IMR-90 (cell line): ENCODE results near the gene SNAP25. TPM values are rescaled to one million over a fixed set of nuclear protein-coding genes. Genes with fewer than 3 reads are reported as not detected.

Source experiments
- ATAC-seq: fragments of 200-7000 bp; cut with Tn5 transposase; 2 replicates; pipeline ENCODE4 v1.9.1; 2020; ENCODE audit warnings: low read depth, mild to moderate bottlenecking, moderate library complexity
- BruUV-seq: library from RNA; stranded (reverse); fragments of 400-500 nt; replicated peaks from 2 replicates; lab custom pipeline; 2021; lab: Mats Ljungman, UMichigan
- CTCF ChIA-PET: fragments of 300-600 bp; formaldehyde crosslinking; extraction: SDS; loops from one replicate; lab custom pipeline; 2021; ENCODE audit warnings: antibody characterized with exemption; lab: Yijun Ruan, JAX
- POLR2A ChIA-PET: fragments of 300-600 bp; sonication (Branson Sonifier 250); formaldehyde crosslinking; loops from one replicate; lab custom pipeline; 2022; ENCODE audit warnings: antibody characterized with exemption; ENCODE audit not compliant: unreplicated experiment; lab: Charles Lee
- DNase-seq: peaks from one replicate; pipeline ENCODE4 v3.0.0; 2013
- H2AFZ ChIP-seq: replicated peaks from 2 replicates; pipeline ENCODE3; 2013; ENCODE audit warnings: low read length, mild to moderate bottlenecking; ENCODE audit not compliant: poor library complexity
- H2AK5ac ChIP-seq: 2 replicates; pipeline ENCODE4 v1.6.1; 2013; ENCODE audit warnings: low read depth, low read length, inconsistent platforms
- H2AK9ac ChIP-seq: replicated peaks from 2 replicates; pipeline ENCODE3; 2013; ENCODE audit warnings: mild to moderate bottlenecking, low read depth, low read length, moderate library complexity; ENCODE audit not compliant: poor library complexity
- H2BK120ac ChIP-seq: 2 replicates; pipeline ENCODE4 v1.6.1; 2013; ENCODE audit warnings: low read depth, low read length, inconsistent platforms
- H2BK15ac ChIP-seq: 3 replicates; pipeline ENCODE4 v1.6.1; 2013; ENCODE audit warnings: low read depth, low read length, inconsistent platforms
- H2BK20ac ChIP-seq: 2 replicates; pipeline ENCODE4 v1.6.1; 2013; ENCODE audit warnings: low read depth, mild to moderate bottlenecking, inconsistent platforms, low read length, moderate library complexity
- H2BK5ac ChIP-seq: 2 replicates; pipeline ENCODE4 v1.6.1; 2013; ENCODE audit warnings: mild to moderate bottlenecking, low read depth, low read length, inconsistent platforms; ENCODE audit not compliant: poor library complexity, severe bottlenecking
- H3K14ac ChIP-seq: replicated peaks from 2 replicates; pipeline ENCODE4 v1.6.1; 2013; ENCODE audit warnings: low read depth, low read length, inconsistent platforms
- H3K18ac ChIP-seq: 2 replicates; pipeline ENCODE4 v1.6.1; 2013; ENCODE audit warnings: low read depth, low read length, control low read depth
- H3K23ac ChIP-seq: 2 replicates; pipeline ENCODE4 v1.6.1; 2013; ENCODE audit warnings: low read depth, low read length, inconsistent platforms
- H3K27ac ChIP-seq: 2 replicates; pipeline ENCODE4 v1.5.1; 2013; ENCODE audit warnings: mild to moderate bottlenecking, control low read depth, low read length; ENCODE audit not compliant: insufficient read depth
- H3K27me3 ChIP-seq: 2 replicates; pipeline ENCODE4 v1.6.1; 2013; ENCODE audit warnings: low read length; ENCODE audit not compliant: control insufficient read depth, insufficient read depth
- H3K36me3 ChIP-seq: 2 replicates; pipeline ENCODE4 v1.6.1; 2013; ENCODE audit warnings: low read length, mixed read lengths; ENCODE audit not compliant: control insufficient read depth, insufficient read depth
- H3K4ac ChIP-seq: 2 replicates; pipeline ENCODE4 v1.6.1; 2013; ENCODE audit warnings: low read depth, low read length, inconsistent platforms
- H3K4me1 ChIP-seq: 2 replicates; pipeline ENCODE4 v1.6.1; 2013; ENCODE audit warnings: low read length, mixed read lengths; ENCODE audit not compliant: control insufficient read depth, insufficient read depth
- H3K4me2 ChIP-seq: 2 replicates; pipeline ENCODE4 v1.6.1; 2013; ENCODE audit warnings: low read depth, mild to moderate bottlenecking, control low read depth, low read length, moderate library complexity
- H3K4me3 ChIP-seq: 2 replicates; pipeline ENCODE4 v1.5.1; 2013; ENCODE audit warnings: low read depth, mild to moderate bottlenecking, control low read depth, low read length, moderate library complexity; ENCODE audit not compliant: insufficient read depth
- H3K56ac ChIP-seq: 2 replicates; pipeline ENCODE4 v1.6.1; 2013; ENCODE audit warnings: low read length, inconsistent platforms; ENCODE audit not compliant: insufficient read depth; ENCODE audit errors: extremely low read depth
- H3K79me1 ChIP-seq, 2 experiments: 2 replicates each; pipeline ENCODE4 v1.6.1; 2013; ENCODE audit warnings: low read length in 2 of 2, inconsistent platforms in 1 of 2, low read depth in 1 of 2
- H3K9ac ChIP-seq: 2 replicates; pipeline ENCODE4 v1.6.1; 2013; ENCODE audit warnings: low read depth, low read length, control low read depth
- H3K9me1 ChIP-seq: 2 replicates; pipeline ENCODE4 v1.6.1; 2013; ENCODE audit warnings: low read length, inconsistent platforms; ENCODE audit not compliant: insufficient read depth
- H3K9me3 ChIP-seq: 2 replicates; pipeline ENCODE4 v1.6.1; 2013; ENCODE audit warnings: low read length; ENCODE audit not compliant: control insufficient read depth, insufficient read depth
- H4K20me1 ChIP-seq: 2 replicates; pipeline ENCODE4 v1.6.1; 2013; ENCODE audit warnings: low read length, inconsistent platforms; ENCODE audit not compliant: insufficient read depth
- H4K5ac ChIP-seq: 2 replicates; pipeline ENCODE4 v1.6.1; 2013; ENCODE audit warnings: mild to moderate bottlenecking, low read depth, low read length, control low read depth
- H4K8ac ChIP-seq, 2 experiments: 2 replicates each; pipeline ENCODE4 v1.6.1; 2013; ENCODE audit warnings: low read depth in 2 of 2, low read length in 2 of 2, control low read depth in 1 of 2, inconsistent platforms in 1 of 2
- H4K91ac ChIP-seq: 2 replicates; pipeline ENCODE4 v1.6.1; 2013; ENCODE audit warnings: low read depth, low read length, inconsistent platforms; ENCODE audit not compliant: insufficient read depth
- BHLHE40 ChIP-seq: fragments of 150-350 bp; IDR thresholded peaks from 2 replicates; pipeline ENCODE4 v1.6.1; 2016; ENCODE audit warnings: mild to moderate bottlenecking, low read depth, low read length
- CEBPB ChIP-seq: IDR thresholded peaks from 2 replicates; pipeline ENCODE4 v1.6.1; 2012; ENCODE audit warnings: low read depth, low read length, improper control_type of control experiment
- CHD1 ChIP-seq: IDR thresholded peaks from 2 replicates; pipeline ENCODE4 v1.6.1; 2012; ENCODE audit warnings: low read depth, low read length, improper control_type of control experiment
- FOS ChIP-seq: fragments of 150-350 bp; IDR thresholded peaks from 2 replicates; pipeline ENCODE4 v1.6.1; 2016; ENCODE audit warnings: low read depth, low read length
- MAZ ChIP-seq: IDR thresholded peaks from 2 replicates; pipeline ENCODE4 v1.6.1; 2012; ENCODE audit warnings: low read depth, mild to moderate bottlenecking, low read length, improper control_type of control experiment, moderate library complexity, borderline replicate concordance
- MXI1 ChIP-seq: IDR thresholded peaks from 2 replicates; pipeline ENCODE4 v1.6.1; 2012; ENCODE audit warnings: low read depth, mild to moderate bottlenecking, low read length, moderate library complexity, borderline replicate concordance
- NFE2L2 ChIP-seq: fragments of 150-350 bp; IDR thresholded peaks from 2 replicates; pipeline ENCODE4 v1.6.1; 2016; ENCODE audit warnings: low read depth, mild to moderate bottlenecking, low read length
- POLR2A ChIP-seq: IDR thresholded peaks from 2 replicates; pipeline ENCODE4 v1.6.1; 2012; ENCODE audit warnings: mild to moderate bottlenecking, low read depth, low read length
- RCOR1 ChIP-seq: IDR thresholded peaks from 2 replicates; pipeline ENCODE4 v1.6.1; 2012; ENCODE audit warnings: mild to moderate bottlenecking, low read length, improper control_type of control experiment; ENCODE audit not compliant: insufficient replicate concordance
- RFX5 ChIP-seq: IDR thresholded peaks from 2 replicates; pipeline ENCODE4 v1.8.0; 2012; ENCODE audit warnings: low read depth, mild to moderate bottlenecking, low read length, moderate library complexity
- SMC3 ChIP-seq: fragments of 150-350 bp; IDR thresholded peaks from 2 replicates; pipeline ENCODE4 v1.6.1; 2016; ENCODE audit warnings: low read depth, mild to moderate bottlenecking, antibody characterized with exemption, low read length, moderate library complexity
- WGBS, 2 experiments: methylation state at CpG; one replicate each; pipeline versions ENCODE4 v1.1.5 to v1.1.7; 2013; ENCODE audit warnings: missing lambda C conversion rate in 2 of 2; ENCODE audit not compliant: insufficient read length in 1 of 2; ENCODE audit errors: extremely low coverage in 2 of 2; 5-methylcytosine and 5-hydroxymethylcytosine counted together
- dilution Hi-C: fragments of 300-500 bp; cut with HindIII; formaldehyde crosslinking; loops from one replicate; pipeline ENCODE4 v1.14.3; 2018; ENCODE audit warnings: low sequenced_read_pairs; ENCODE audit not compliant: unreplicated experiment
- in situ Hi-C: fragments of 300-500 bp; cut with MboI; formaldehyde crosslinking; loops from 3 replicates; pipeline ENCODE4 v1.14.3; 2019; ENCODE audit warnings: low sequenced_read_pairs, inconsistent platforms, mixed read lengths
- intact Hi-C: fragments of 100-400 bp; cut with micrococcal nuclease; formaldehyde crosslinking; loops from 2 replicates; pipeline ENCODE4 v1.10.0; 2022
- polyA plus RNA-seq, 3 experiments: library from polyadenylated mRNA; depleted of rRNA; stranded (reverse); fragments of >200 nt; gene quantifications; 2 replicates each; pipeline ENCODE4 v1.2.3, GENCODE V29; 2012; ENCODE audit warnings: low replicate concordance in 1 of 3
- total RNA-seq: library from RNA; depleted of rRNA; stranded (reverse); fragments of >200 nt; gene quantifications from 2 replicates; pipeline ENCODE4 v1.2.3, GENCODE V29; 2012
- TF ChIP-seq, protein P1 (sequence below): conservative IDR thresholded peaks from 2 replicates; pipeline ENCODE4 v1.5.1; 2012; ENCODE audit warnings: mild to moderate bottlenecking, low read depth, low read length, improper control_type of control experiment
- TF ChIP-seq, protein P2 (sequence below): fragments of 150-350 bp; IDR thresholded peaks from 2 replicates; pipeline ENCODE4 v1.6.1; 2016; ENCODE audit warnings: low read depth, mild to moderate bottlenecking, low read length, moderate library complexity, borderline replicate concordance
- TF ChIP-seq, protein P3 (sequence below): fragments of 150-350 bp; IDR thresholded peaks from 2 replicates; pipeline ENCODE4 v1.6.1; 2017; ENCODE audit warnings: mild to moderate bottlenecking, antibody characterized with exemption, low read length, low read depth

Gene SNAP25
- total and polyA plus RNA-seq, 2 of the 4 experiments (the other 2 are of a cell fraction), result 1.1 to 2.8 TPM

DNA sequence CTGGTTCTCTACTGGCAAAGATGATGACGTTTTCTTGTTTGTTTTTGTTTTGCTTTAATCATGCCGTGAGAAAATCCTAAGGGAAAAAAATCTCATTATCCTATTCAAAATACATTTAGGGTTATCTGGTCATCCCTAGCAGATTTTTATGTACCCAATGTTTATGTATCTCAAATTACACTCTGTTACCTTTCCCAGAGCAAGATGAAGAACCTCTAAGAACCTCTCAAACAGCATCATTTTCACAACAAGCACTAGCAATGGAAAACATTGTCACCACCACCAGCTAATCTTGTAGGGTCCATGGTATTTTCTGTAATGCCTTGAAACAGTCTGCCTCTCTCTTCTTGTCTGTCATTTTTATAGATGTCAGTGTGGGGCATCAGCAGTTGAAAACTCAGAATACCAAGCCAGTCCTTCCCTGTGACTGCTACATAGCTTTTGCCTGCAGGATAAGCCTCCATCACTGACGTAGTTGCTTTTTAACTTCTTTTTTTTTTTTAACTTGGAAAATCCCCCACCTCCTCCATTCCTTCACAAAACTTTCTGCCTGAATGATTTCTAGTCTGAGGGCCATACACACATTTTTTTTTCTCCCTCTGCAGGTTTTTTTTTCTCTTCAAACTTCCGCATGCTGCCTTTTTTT lies 2.4 kb upstream of the SNAP25 start:
- in situ Hi-C loops, result no loop called here
- Histone ChIP-seq H3K27me3 (no peaks in the 10 kb centered on the region), H3K4me2 (peak overlapping the region; percentile 62), H2AK9ac (no peak overlapping the region), H3K9me3 (no peaks in the 10 kb centered on the region), H3K56ac (no peak overlapping the region), H3K27ac (peak overlapping the region; percentile 80; the same call in 1 of the 2 replicates), H3K9ac (0 out of 2 replicates have a peak overlapping the region, but pooled peaks have one; percentile 46), H2AFZ (no peak overlapping the region), H2BK5ac (peak overlapping the region; percentile 75), H2BK20ac (peak overlapping the region; percentile 50; the same call in 1 of the 2 replicates), H3K9me1 (0 out of 2 replicates have a peak, but pooled peaks cover 2% of the 10 kb centered on the region), H3K14ac (peak overlapping the region; percentile 43; the same call in 1 of the 2 replicates), H3K36me3 (no peaks in the 10 kb centered on the region), H2BK120ac (peak overlapping the region; percentile 23; the same call in 1 of the 2 replicates), H4K8ac (peak overlapping the region in 1 of 2 experiments; percentile 22; a peak in 1 of 4 replicates), H3K4ac (peak overlapping the region; percentile 26; the same call in 1 of the 2 replicates), H4K91ac (no peak overlapping the region), H3K23ac (peak overlapping the region; percentile 18; the same call in 1 of the 2 replicates), H4K20me1 (no peaks in the 10 kb centered on the region), H2AK5ac (no peak overlapping the region), H2BK15ac (no peak overlapping the region; the same call in 2 of the 3 replicates), H3K4me1 (peaks cover 2% of the 10 kb centered on the region; the same call in 1 of the 2 replicates), H4K5ac (peak overlapping the region; percentile 27), H3K18ac (peak overlapping the region; percentile 33; the same call in 1 of the 2 replicates), H3K4me3 (no peak overlapping the region), H3K79me1 (no peaks in the 10 kb centered on the region)
- no CpG with 5 or more reads among the region's 4 CpGs for WGBS, 2 experiments
- dilution Hi-C loops, result no loop called here
- CTCF ChIA-PET, result interaction anchor here (0.6 kb wide), 1 partner anchor 141 kb away, joined by 4 read pairs; no protein-coding TSS in a partner anchor
- intact Hi-C loops, result loop anchor here (2.0 to 5.0 kb wide), 2 partner anchors 15 to 91 kb away; no protein-coding TSS in a partner anchor
- no peak for ATAC-seq
- POLR2A ChIA-PET, result no interaction called here
- BruUV-seq, result no TSS peak
- peak; percentile 70 for DNase-seq
- TF ChIP-seq NFE2L2 (no peak), CEBPB (no peak), MAZ (no peak), POLR2A (no peak), CHD1 (no peak), RFX5 (no peak), BHLHE40 (no peak), FOS (no peak), MXI1 (no peak), RCOR1 (no peak), SMC3 (no peak)
- TF ChIP-seq, protein P1, sequence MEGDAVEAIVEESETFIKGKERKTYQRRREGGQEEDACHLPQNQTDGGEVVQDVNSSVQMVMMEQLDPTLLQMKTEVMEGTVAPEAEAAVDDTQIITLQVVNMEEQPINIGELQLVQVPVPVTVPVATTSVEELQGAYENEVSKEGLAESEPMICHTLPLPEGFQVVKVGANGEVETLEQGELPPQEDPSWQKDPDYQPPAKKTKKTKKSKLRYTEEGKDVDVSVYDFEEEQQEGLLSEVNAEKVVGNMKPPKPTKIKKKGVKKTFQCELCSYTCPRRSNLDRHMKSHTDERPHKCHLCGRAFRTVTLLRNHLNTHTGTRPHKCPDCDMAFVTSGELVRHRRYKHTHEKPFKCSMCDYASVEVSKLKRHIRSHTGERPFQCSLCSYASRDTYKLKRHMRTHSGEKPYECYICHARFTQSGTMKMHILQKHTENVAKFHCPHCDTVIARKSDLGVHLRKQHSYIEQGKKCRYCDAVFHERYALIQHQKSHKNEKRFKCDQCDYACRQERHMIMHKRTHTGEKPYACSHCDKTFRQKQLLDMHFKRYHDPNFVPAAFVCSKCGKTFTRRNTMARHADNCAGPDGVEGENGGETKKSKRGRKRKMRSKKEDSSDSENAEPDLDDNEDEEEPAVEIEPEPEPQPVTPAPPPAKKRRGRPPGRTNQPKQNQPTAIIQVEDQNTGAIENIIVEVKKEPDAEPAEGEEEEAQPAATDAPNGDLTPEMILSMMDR, result no peak
- TF ChIP-seq, protein P2, sequence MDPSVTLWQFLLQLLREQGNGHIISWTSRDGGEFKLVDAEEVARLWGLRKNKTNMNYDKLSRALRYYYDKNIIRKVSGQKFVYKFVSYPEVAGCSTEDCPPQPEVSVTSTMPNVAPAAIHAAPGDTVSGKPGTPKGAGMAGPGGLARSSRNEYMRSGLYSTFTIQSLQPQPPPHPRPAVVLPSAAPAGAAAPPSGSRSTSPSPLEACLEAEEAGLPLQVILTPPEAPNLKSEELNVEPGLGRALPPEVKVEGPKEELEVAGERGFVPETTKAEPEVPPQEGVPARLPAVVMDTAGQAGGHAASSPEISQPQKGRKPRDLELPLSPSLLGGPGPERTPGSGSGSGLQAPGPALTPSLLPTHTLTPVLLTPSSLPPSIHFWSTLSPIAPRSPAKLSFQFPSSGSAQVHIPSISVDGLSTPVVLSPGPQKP, result no peak
- TF ChIP-seq, protein P3, sequence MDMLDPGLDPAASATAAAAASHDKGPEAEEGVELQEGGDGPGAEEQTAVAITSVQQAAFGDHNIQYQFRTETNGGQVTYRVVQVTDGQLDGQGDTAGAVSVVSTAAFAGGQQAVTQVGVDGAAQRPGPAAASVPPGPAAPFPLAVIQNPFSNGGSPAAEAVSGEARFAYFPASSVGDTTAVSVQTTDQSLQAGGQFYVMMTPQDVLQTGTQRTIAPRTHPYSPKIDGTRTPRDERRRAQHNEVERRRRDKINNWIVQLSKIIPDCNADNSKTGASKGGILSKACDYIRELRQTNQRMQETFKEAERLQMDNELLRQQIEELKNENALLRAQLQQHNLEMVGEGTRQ, result no peak
